Measurements from ENCODE around the gene SH3BGR.
A peak's percentile ranks its signal among the peaks of the same experiment; 100 is the strongest.
"Not testable (repeated sequence)": the region's sequence is repeated elsewhere in the genome, so short reads cannot be mapped to it uniquely, and the experiment has no call there.

SH3BGR gene

DNA sequence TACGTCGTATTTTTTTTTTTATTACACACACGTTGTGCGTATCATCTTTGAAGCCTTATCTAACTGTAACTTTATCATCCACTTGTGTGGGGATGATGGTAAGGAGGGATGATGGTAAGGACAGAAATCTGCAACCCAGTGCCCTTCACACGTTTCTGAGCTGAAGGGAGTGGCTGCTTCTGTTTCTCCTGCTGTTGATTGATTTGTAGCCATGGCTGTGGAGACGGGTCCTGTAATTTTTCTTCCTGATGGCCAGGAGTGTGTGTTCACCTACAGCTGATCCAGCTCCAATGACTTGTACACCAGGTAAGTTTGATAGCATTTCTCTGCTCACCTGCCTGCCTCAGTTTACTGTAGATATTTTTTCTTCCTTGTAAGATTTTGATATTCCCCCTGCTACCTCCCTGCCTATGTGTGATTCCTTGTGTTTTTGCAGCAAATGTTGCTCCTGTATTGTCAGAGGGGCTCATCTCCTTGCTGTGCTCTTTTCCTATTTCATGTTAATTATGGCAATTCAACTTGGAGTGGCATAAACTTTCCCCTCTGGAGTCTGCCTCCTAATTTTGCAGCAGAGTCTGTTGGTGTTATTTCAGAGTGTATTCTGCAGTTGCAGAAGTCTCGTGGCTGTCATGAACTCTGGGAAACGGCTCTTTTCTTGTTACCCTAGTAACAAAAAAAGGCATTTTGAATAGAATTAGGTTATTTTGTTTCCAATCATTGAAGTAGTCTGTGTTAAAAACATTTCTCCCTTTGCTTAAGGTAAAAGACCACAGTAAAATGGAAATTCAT lies 64.1 kb downstream of the SH3BGR start:
- DNase-seq (ENCODE audit: low spot score) = no peak

DNA sequence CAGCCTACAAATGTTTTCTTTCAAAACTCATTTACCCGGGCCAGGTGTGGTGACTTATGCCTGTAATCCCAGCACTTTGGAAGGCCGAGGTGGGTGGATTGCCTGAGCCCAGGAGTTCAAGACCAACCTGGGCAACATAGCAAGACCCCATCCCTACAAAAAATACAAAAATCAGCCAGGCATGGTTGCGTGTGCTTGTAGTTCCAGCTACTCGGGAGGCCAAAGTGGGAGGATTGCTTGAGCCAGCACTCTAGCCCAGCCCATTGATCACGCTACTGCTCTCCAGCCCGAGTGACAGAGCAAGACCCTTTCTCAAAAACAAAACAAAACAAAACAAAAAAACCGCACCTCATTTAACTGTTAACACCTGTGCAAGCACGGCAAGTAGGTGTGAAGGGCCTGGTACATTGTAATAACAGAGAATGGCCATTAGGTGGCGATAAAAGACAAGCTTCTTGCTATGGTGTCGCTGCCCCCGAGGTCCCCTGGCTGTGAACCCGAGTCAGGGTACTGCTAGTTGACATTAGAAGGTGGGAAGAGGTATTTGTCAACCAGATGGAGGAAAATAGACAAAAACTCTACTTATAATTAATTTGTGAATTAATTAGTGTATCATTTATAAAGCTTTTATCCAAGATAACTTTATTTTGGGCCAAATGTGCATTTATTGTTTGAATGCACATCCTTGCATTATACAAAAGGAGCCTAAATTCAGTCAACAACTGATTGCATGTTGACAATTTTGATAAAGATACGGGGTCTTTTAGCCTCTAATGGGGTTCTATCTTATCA lies 66.5 kb downstream of the SH3BGR start:
- peak; percentile 73 for DNase-seq (ENCODE audit: low spot score)

DNA sequence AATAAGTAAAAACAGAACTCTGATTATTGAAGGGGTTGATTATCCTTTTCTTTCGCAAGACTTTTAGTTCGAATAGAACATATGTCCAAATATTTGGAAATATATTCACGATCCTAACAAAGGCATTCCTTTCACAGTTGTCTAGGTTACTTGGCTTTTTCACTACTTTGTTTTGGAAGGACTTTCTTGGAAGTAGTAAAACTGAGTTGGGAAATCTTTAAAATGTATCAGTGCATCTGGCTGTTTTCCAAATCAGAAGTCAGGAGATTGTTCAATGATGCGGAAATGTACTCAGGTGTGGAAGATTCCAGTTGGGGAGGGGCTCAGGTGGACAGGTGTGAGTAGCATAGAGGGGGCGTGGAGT lies 67.1 kb downstream of the SH3BGR start:
- no peak for DNase-seq (ENCODE audit: low spot score)

DNA sequence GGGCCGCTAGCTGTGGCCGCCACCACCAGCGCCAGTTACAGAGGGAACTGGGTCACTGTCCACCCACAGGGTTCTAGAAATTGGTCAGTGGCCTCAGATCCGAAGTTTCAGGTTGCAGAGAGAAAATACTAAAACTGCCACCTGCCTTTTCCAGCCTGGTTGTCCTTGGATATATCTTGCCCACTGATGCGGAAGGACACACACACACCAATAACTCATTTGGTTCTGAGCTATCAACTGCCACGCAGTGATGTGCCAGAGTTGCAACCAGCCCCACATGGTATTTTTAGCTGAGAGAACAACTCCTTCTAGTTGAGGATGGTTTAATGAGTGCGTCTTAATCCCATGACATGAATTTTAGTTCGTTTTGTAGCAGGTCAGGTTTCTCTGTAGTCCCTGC lies 68.1 kb downstream of the SH3BGR start:
- no peak for DNase-seq (ENCODE audit: low spot score)

DNA sequence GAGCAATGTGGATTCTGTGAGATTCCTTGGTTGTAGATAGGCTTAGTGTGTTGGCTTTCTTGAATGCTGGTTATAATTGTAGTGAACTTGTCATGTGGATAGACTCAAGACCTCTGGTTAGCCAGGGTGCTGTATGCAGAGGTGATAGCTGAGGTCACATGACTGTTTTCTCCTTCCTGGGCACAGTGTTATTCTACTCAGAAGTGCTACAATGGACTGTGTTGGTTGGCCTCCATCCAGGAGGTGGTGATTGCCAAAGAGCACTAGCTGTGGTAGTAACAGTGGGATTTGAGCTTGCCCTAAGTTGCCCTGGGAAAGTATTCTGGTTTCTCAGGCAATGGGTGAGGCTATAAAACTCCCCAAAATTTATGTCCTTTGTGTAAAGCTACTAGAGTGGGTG lies 71.6 kb downstream of the SH3BGR start:
- DNase-seq (ENCODE audit: low spot score) = no peak

DNA sequence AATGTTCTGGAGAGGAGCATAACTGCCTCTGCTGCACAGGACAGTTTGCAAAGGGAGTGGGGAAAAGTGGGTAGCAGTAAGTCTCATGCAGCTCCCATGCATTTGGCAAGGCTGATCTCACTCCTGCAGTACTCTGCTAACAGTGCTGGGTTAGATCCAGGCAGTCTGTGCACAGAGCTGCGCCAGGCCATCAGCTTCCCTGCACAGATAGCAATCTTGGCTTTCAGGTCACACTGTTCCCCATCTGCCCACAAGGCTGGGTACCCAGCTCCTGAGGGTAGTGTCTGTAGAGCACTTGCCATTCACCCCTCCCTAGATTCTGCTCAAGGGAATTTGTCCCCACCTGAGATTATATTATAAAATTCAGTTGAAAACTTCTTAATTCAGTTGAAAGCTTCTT lies 72.1 kb downstream of the SH3BGR start:
- DNase-seq (ENCODE audit: low spot score) = no peak

DNA sequence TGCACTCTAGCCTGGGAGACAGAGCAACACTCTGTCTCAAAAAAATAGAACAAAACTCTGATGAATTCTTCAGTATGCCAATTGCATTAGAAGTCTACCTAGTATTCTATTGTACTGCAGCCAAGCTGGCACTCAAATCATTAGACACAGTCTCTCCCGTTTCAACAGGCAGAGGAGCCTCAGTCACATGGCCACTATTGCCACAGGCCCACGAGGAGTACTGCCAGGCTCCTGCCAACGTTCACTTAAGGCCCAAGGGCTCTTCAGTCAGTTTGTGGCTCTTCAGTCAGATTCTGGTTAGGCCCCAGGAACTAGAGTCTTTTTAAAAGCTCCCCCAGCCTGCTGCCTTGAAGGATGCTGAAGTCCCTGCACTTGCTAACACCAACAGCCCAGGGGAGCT lies 73.4 kb downstream of the SH3BGR start:
- no peak for DNase-seq (ENCODE audit: low spot score)

DNA sequence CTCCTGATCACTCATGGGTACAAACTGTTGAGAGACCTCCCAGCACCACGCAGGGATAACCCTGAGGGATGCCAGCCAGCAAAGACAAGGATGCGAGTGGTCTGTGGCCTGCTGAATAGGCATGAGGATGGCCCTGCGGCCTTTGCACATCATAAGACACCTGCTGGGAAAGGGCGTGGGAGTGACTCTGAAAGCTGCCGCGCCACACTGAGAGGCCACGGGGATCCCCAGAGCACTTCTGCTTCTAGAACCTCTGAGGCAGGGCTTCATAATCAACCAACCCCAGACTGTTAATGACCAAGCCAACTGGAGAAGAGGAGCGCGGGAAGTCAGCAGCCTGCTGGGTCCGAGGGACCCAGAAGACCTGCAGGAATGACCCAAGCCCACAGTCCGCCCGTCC lies 73.8 kb downstream of the SH3BGR start:
- DNase-seq (ENCODE audit: low spot score) = no peak

DNA sequence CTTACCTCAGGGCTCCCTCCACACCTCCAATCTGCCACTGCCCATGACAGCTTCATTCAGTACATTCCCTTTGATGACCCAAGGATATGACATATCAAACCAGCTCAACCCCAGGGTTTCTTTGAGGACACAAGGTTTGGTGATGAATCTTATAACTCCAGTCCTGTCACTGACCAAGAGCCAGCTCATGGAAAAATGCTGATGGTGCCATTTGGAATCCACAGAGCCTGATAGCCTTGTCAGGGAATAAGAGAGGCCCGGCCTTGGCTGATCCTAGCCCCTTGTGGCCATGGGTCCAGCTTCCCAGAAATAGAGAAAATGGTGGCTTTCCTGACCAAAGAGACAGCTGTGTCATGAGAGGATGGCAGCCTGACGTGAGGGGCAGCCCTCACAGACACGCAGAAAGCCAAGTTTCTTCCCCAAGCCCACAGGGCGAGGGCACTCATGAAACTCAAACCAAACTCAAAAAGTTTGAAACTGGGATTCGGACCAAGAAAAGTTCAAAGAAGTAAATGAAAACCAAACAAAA lies 75.4 kb downstream of the SH3BGR start:
- DNase-seq (ENCODE audit: low spot score) = no peak

DNA sequence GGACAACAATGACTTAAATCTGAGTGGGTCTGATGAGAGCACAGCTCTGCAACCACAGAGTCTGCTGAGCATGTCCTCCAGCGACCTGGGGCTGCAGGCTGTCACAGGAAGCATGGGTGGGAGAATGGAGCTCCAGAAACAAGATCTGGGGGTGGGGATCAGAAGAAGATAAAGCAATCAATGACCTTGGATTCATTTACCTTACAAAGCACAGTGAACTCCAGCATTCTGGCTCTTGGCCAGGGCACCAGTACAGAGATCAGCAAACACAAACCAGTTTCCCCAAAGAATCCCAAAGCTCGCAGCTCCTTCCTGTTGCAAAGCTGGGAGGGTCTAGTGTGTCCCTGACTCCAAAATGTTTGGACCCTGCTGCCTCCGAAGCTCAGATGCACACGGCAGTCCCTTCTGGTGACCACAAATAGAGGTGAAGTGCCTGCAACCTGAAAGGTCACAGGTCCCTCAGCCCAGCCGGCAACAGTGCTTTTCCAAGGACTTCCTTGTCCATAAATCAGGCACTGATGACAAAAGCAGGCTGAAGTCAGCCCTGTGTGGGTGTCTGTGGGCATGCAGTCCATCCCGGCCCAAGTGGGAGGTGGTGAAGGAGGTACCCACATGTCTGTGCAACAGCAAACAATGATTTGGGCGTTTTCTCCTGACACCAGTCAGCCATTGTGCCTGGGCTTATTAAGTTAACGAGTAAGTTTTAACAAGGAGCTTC lies 76.1 kb downstream of the SH3BGR start:
- DNase-seq (ENCODE audit: low spot score) = no peak

DNA sequence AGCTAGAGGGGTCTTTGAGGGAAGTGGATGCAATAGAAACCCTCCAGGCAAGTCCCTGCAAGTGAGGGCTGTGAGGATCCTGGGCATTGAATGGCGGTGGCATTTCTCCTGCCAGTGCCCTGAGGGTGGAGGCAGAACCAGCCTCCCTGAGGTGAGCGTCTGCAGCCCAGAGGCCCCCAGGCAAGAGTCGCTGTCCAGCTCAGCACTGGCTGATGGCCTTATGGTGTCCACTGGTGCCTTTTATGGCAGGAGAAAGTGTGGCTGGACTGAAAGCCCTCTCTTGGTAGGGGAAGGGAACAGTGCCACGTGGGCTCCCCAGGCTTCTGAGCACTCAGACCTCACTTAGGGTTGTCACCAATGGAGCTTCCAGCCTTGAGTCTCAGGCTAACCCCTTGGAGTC lies 77.3 kb downstream of the SH3BGR start:
- no peak for DNase-seq (ENCODE audit: low spot score)

DNA sequence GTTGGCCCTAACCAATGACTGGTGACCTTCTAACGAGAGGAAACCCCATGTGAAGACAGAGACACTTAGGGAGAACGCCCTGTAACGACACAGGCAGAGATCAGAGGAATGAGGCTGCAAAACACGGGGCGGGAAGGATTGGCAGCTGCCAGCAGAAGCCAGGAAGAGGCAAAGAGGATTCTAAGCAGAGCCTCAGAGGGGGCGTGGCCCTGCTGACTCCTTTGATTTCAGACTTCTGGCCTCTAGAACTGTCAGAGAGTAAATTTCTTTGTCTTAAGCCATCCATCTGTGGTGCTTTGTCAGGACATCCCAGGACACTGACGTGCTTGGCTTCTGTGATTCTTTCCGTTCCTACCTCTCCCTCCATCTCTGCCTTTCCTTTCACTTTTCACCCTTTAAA lies 79.3 kb downstream of the SH3BGR start:
- DNase-seq (ENCODE audit: low spot score) = no peak

DNA sequence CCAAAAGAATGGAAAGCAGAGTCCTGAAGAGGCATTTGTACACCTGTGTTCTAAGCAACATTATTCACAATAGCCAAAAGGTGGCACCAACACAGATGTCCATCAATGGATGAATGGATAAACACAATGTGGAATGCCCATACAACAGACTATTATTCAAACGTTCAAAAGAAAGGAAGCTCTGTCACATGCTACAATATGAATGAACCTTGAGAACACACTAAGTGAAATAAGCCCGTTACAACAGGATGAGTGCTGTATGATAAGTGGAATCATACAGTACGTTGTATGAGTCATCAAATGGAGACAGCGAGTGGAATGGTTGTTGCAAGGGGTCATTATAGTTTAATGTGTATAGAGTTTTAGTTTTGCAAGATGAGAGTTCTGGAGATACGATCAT lies 80.1 kb downstream of the SH3BGR start:
- no peak for DNase-seq (ENCODE audit: low spot score)

DNA sequence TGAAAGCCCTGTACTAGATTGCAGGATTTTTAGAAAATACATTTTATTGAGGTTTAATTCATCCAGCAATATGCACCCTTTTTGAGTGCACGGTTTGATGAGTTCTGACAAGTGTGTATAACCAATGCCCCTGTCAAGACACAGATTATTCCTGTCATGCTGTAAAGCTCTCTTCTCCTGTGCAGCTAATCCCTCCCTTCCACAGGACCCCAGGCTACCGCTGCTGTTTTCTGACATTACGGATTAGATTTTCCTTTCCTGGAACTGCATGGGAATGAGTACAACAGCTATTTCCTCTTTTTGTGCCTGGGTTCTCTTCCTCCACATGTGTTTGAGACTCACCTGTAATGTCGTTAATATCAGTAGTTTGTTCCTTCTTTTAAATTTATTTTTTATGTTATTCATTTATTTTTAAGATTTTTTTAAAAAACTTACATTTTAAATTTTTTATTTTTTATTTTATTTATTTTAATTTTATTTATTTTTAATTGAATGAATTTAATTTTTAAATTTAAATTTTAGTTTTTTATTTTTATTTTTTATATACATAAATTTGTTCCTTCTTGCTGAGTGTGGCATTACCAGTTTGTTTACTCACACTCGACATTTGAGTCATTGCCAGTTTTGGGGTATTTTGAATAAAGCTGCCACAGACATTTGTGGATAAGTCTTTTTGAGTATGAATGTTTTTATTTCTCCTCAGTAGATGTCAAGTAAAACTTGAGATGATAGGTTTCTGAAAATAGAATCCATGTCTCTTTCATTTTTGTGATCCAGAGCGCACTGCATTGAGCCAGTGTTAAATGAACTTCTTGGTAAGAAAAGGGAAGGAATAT lies 82.0 kb downstream of the SH3BGR start:
- no peak for DNase-seq (ENCODE audit: low spot score)

DNA sequence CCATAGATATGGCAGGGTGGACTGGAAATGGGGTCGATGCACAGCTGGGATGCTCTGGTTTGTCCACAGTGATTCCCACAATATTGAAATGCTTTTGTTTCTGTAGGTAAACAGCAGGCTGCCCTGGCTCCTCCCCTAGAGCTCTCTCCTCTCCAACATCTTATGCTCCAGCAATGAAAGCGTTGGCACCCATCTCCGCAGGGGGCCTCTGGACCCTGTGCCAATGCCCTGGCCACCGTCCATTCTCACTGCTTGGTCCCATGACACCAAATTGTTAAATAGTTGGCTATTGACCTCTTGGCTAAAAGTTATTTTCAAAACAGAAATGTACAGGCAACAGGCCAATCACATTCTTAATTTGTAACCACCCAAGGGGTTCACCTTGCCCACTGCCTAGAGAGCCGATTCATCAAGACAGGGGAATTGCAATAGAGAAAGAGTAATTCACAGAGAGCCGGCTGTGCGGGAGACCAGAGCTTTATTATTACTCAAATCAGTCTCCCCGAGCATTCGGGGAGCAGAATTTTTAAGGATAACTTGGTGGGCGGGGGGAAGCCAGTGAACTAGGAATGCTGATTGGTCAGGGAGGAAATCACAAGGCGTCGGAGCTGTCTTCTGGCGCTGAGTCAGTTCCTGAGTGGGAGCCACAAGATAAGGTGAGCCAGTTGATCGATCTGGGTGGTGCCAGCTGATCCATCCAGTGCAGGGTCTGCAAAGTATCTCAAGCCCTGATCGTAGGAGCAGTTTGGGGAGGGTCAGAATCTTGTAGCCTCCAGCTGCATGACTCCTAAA lies 84.1 kb downstream of the SH3BGR start:
- no peak for DNase-seq (ENCODE audit: low spot score)

DNA sequence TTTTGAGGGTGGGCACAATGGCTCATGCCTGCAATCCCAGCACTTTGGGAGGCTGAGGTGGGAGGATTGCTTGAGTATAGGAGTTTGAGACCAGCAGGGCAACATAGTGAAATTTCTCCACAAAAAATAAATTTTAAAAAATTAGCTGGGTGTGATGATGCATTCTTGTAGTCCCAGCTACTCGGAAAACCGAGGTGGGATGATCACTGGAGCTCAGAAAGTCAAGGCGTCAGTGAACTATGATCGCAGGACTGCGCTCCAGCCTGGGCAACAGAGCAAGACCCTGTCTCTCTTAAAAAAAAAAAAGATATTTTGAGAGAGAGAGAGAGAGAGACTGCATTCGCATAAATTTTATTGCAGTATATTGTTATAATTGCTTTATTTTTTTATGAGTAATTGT lies 85.1 kb downstream of the SH3BGR start:
- no peak for DNase-seq (ENCODE audit: low spot score)

DNA sequence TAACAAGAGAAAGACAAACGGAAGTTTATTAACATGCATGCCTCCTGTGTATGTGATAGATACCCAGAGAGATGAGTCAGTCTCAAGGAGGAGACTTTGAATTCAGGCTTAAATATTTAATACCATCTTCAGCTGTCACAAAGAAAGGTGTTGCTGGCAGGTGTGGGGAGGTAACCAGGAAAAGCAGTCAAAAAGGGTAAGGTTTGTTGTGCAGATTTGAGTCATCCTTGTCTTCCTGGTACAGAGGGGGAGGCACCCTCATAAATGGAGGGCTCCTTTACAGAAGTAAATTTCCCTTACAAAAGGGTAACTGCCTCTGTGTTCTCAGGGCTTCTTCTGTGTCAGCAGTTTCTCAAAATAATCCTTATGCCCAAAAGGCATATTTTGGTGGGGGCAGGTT lies 85.8 kb downstream of the SH3BGR start:
- DNase-seq (ENCODE audit: low spot score) = no peak

DNA sequence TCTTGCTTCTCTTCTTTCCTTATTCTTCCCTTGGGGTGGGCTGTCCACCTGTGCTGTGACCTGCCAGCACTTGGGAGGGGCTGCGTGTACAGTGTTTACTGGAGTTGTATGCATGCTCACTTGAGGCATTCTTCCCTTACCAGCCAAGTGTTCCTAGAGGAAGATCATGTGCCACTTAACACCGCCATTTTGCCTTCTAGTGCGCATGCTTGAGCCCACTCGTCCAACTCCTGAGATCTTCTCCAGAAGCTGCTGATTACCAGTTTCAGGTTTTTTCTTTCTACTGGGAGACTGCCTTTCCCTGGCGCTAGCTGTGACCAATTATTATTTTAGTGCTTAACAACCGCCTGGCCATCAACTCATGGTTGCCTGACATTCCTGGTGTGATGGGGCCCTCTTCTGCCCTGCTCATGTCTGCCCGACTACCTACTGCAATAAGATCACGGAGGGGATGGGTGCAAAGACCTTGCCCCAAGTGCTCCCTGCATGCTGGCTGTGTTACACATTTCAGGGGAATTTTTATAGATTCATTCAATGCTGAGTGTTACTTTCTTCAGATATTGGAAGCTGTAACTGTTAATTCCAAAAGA lies 86.8 kb downstream of the SH3BGR start:
- no peak for DNase-seq (ENCODE audit: low spot score)

DNA sequence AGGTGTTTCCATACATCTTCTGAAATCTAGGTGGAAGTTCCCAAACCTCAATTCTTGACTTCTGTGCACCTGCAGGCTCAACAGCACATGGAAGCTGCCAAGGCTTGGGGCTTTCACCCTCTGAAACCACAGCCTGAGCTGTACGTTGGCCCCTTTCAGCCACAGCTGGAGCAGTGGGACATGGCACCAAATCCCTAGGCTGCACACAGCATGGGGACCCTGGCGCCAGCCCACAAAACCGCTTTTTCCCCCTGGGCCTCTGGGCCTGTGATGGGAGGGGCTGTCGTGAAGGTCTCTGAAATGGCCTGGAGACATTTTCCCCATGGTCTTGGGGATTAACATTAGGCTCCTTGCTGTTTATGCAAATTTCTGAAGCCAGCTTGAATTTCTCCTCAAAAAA lies 88.6 kb downstream of the SH3BGR start:
- DNase-seq (ENCODE audit: low spot score) = not testable (repeated sequence)

DNA sequence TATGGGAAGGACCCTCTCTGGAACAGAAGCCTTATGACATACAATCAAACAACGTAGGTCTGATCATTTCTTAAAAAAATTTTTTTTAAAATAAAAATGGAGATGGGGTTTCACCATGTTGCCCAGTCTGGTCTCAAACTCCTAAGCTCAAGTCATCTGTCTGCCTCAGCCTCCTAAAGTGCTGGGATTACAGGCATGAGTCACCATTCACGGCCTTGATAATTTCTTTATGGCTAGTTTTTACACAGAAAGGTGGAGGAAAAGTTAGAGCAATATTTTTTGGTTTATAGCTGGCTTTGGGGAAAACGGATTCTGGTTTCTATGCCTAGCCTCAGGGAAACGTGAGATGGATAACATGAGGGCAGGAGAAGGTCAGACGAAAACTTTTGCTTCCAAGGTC lies 91.0 kb downstream of the SH3BGR start:
- no peak for DNase-seq (ENCODE audit: low spot score)

DNA sequence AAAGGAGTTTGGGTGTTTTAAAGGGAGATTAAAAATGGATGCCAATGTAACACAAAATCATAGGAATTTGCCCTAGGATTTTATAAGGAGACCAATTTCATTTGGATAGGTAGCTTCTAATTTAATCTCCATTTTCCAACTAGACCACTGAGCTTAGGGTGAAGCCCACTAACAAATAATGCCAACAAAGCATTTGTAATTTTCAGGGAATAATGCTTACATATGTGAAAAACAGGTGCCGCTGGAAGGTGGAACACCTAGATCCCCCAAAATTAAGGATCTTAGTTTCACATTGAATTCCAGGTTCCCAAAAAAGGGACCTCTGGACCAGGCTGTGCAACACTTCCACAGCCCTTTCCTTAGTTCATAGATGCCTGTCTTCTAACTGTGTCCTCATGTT lies 94.8 kb downstream of the SH3BGR start:
- DNase-seq (ENCODE audit: low spot score) = no peak

Data from ecto neural progenitor cell (in vitro differentiated cells).